ENCODE measurements around the gene RAB3GAP2.

DNA sequence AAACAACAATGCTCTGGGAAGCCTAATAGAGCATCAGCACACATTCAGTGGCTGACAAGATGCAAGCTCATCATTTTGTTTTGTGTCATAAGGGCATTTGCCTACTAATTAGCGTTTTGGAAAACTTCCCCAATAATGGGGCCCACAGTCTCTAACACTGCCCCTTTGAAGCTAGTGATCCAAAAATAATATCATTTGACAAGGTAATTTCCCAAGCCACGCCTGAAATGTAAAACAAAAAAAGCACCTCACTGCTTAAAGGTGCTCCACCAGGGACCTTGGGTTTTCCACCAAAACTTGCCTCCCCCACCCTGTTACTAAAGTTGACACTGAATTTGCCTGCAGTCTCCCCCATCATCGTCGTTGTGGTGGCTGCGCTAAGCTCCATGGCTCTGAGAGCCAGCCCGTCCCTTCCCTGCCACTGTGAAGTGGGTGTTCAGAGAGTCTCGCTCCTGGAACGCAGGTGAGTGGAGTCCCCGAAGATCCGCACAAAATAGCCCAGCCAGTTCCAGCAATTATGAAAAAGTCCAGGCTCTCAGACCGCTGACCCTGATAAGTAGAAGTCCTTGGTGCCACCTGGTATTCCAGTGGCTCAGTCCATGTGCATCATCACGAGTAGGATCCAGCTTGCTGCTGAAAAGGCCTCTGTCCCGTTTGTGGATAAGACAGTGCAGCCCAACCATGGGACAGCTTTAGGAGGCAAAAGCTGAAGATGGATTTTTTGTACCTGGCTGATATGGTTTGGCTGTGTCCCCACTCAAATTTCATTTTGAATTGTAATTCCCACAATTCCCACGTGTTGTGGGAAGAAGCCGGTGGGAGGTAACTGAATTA is 52.2 kb downstream of the RAB3GAP2 start:
- TF ChIP-seq, protein P1, sequence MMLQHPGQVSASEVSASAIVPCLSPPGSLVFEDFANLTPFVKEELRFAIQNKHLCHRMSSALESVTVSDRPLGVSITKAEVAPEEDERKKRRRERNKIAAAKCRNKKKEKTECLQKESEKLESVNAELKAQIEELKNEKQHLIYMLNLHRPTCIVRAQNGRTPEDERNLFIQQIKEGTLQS (CRISPR knock-in tag; conservative IDR thresholded peaks at IDR 0.05), result no peak
- no peak for TF ChIP-seq GTF2I (CRISPR knock-in tag; conservative IDR thresholded peaks at IDR 0.05)
- TF ChIP-seq, protein P2, sequence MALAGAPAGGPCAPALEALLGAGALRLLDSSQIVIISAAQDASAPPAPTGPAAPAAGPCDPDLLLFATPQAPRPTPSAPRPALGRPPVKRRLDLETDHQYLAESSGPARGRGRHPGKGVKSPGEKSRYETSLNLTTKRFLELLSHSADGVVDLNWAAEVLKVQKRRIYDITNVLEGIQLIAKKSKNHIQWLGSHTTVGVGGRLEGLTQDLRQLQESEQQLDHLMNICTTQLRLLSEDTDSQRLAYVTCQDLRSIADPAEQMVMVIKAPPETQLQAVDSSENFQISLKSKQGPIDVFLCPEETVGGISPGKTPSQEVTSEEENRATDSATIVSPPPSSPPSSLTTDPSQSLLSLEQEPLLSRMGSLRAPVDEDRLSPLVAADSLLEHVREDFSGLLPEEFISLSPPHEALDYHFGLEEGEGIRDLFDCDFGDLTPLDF (CRISPR knock-in tag; IDR thresholded peaks at IDR 0.05), result no peak
- TF ChIP-seq, protein P3, sequence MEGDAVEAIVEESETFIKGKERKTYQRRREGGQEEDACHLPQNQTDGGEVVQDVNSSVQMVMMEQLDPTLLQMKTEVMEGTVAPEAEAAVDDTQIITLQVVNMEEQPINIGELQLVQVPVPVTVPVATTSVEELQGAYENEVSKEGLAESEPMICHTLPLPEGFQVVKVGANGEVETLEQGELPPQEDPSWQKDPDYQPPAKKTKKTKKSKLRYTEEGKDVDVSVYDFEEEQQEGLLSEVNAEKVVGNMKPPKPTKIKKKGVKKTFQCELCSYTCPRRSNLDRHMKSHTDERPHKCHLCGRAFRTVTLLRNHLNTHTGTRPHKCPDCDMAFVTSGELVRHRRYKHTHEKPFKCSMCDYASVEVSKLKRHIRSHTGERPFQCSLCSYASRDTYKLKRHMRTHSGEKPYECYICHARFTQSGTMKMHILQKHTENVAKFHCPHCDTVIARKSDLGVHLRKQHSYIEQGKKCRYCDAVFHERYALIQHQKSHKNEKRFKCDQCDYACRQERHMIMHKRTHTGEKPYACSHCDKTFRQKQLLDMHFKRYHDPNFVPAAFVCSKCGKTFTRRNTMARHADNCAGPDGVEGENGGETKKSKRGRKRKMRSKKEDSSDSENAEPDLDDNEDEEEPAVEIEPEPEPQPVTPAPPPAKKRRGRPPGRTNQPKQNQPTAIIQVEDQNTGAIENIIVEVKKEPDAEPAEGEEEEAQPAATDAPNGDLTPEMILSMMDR (IDR thresholded peaks at IDR 0.05), result no peak
- no peak for TF ChIP-seq EMX1 (CRISPR knock-in tag; IDR thresholded peaks at IDR 0.05)
- no peak for TF ChIP-seq TEAD4 (CRISPR knock-in tag; IDR thresholded peaks at IDR 0.05)
